Left ventricle myocardium inferior (tissue), 1 donor: ENCODE data around the gene DTD1. TPM values are rescaled to one million over a fixed set of nuclear protein-coding genes. Genes with fewer than 3 reads are reported as not detected.

Experiments used
- DNase-seq: peaks from one replicate; pipeline ENCODE4 v3.0.0-alpha.2; 2020
- H3K27ac ChIP-seq: fragments of 200-600 bp; replicated peaks from 2 replicates; pipeline ENCODE4 v1.8.0; 2021
- H3K27me3 ChIP-seq: fragments of 200-600 bp; 2 replicates; pipeline ENCODE4 v1.8.0; 2021; ENCODE audit warnings: low read depth
- H3K36me3 ChIP-seq: fragments of 200-600 bp; 2 replicates; pipeline ENCODE4 v1.8.0; 2021
- H3K4me1 ChIP-seq: fragments of 200-600 bp; 2 replicates; pipeline ENCODE4 v1.8.0; 2021
- H3K4me3 ChIP-seq: fragments of 200-600 bp; 2 replicates; pipeline ENCODE4 v1.8.0; 2021; ENCODE audit warnings: mild to moderate bottlenecking, moderate library complexity
- H3K9me3 ChIP-seq: fragments of 200-600 bp; replicated peaks from 2 replicates; pipeline ENCODE4 v1.8.0; 2021
- CTCF ChIP-seq: fragments of 200-600 bp; IDR thresholded peaks from 2 replicates; pipeline ENCODE4 v1.8.0; 2021; ENCODE audit warnings: antibody characterized with exemption, mild to moderate bottlenecking, borderline replicate concordance
- intact Hi-C: fragments of 100-400 bp; cut with micrococcal nuclease; formaldehyde crosslinking; loops from one replicate; pipeline ENCODE4 v1.11.0; 2022
- total RNA-seq: library from RNA; stranded (reverse); fragmentation: NEBNext Ultra II Directional; extraction: Animal tissue kit (Norgen Biotek cat#: 25700); gene quantifications from one replicate; pipeline ENCODE4 v1.2.1, GENCODE V29; 2021
- donor health status: DM: no; HTN: yes; CAD: no; lungs with severe emphysema.

DTD1 gene
- total RNA-seq, 1 donor from 2014 or later: 12.2 TPM

- no peak for TF ChIP-seq CTCF
- Histone ChIP-seq H3K4me3 (no peak overlapping the region), H3K9me3 (peaks cover 12% of the 10 kb centered on the region), H3K4me1 (peaks cover 14% of the 10 kb centered on the region), H3K36me3 (peaks cover 5% of the 10 kb centered on the region), H3K27me3 (no peaks in the 10 kb centered on the region), H3K27ac (no peak overlapping the region)
- DNase-seq: no peak
- intact Hi-C loops: no loop called here
Measured at GRCh38 chr20:18614244-18614643, 26.4 kb downstream of the DTD1 start.

GRCh38 chr20:18615020-18615650, 27.3 kb downstream of the DTD1 start:
- Histone ChIP-seq H3K4me3 (no peak overlapping the region), H3K27ac (no peak overlapping the region), H3K9me3 (peaks cover 12% of the 10 kb centered on the region), H3K4me1 (peaks cover 14% of the 10 kb centered on the region), H3K36me3 (peaks cover 5% of the 10 kb centered on the region), H3K27me3 (no peaks in the 10 kb centered on the region)
- intact Hi-C loops: no loop called here
- TF ChIP-seq CTCF: no peak
- DNase-seq: no peak

GRCh38 chr20:18621004-18621403, 33.1 kb downstream of the DTD1 start:
- H3K9me3 ChIP-seq: peaks cover 12% of the 10 kb centered on the region
- TF ChIP-seq CTCF: no peak
- no peak for DNase-seq
- H3K36me3 ChIP-seq: peaks cover 5% of the 10 kb centered on the region
- no peak overlapping the region for H3K27ac ChIP-seq
- H3K27me3 ChIP-seq: no peaks in the 10 kb centered on the region
- intact Hi-C loops: no loop called here
- no peak overlapping the region for H3K4me3 ChIP-seq
- H3K4me1 ChIP-seq: no peaks in the 10 kb centered on the region

GRCh38 chr20:18623156-18623910, 35.5 kb downstream of the DTD1 start:
- Histone ChIP-seq H3K4me3 (no peak overlapping the region), H3K4me1 (no peaks in the 10 kb centered on the region), H3K27ac (no peak overlapping the region), H3K9me3 (no peaks in the 10 kb centered on the region), H3K36me3 (no peaks in the 10 kb centered on the region), H3K27me3 (no peaks in the 10 kb centered on the region)
- intact Hi-C loops: no loop called here
- DNase-seq: no peak
- no peak for TF ChIP-seq CTCF

GRCh38 chr20:18624948-18625347, 37.1 kb downstream of the DTD1 start:
- intact Hi-C loops: no loop called here
- Histone ChIP-seq H3K9me3 (no peaks in the 10 kb centered on the region), H3K27me3 (no peaks in the 10 kb centered on the region), H3K27ac (no peak overlapping the region), H3K4me1 (no peaks in the 10 kb centered on the region), H3K36me3 (peaks cover 7% of the 10 kb centered on the region), H3K4me3 (no peak overlapping the region)
- no peak for TF ChIP-seq CTCF
- DNase-seq: no peak
